NCI-H1092 treated with DMSO at 0.1 percent for 48 hours (cell line): ENCODE results near the gene BANF2.
"Not testable (repeated sequence)": the region's sequence is repeated elsewhere in the genome, so short reads cannot be mapped to it uniquely, and the experiment has no call there.

Source experiments
- DNase-seq: peaks from one replicate; lab custom pipeline; 2025; lab: John Stamatoyannopoulos, UW

The BANF2 gene

GRCh38 chr20:17699931-17700351 is at the start of gene BANF2:
Gene BANF2, plus strand, starts transcription at chr20:17699966. Its CDS starts 25,060 bp downstream, at chr20:17725026.
- DNase-seq, result no peak

- DNase-seq, result no peak
Measured at GRCh38 chr20:17650301-17651128, 49.3 kb upstream of the BANF2 start.

GRCh38 chr20:17651129-17651759 is 48.5 kb upstream of the BANF2 start:
- DNase-seq, result no peak

- DNase-seq, result no peak
Measured at GRCh38 chr20:17651760-17652388, 47.9 kb upstream of the BANF2 start.

- DNase-seq, result no peak
Measured at GRCh38 chr20:17652411-17652810, 47.4 kb upstream of the BANF2 start.

- DNase-seq, result no peak
Measured at GRCh38 chr20:17653835-17654648, 45.7 kb upstream of the BANF2 start.

- no peak for DNase-seq
Measured at GRCh38 chr20:17654649-17655285, 45.0 kb upstream of the BANF2 start.

- DNase-seq, result no peak
Measured at GRCh38 chr20:17655286-17655651, 44.5 kb upstream of the BANF2 start.

- DNase-seq, result no peak
Measured at GRCh38 chr20:17655865-17656479, 43.8 kb upstream of the BANF2 start.

- no peak for DNase-seq
Measured at GRCh38 chr20:17657079-17657825, 42.5 kb upstream of the BANF2 start.

GRCh38 chr20:17657898-17658647 is 41.7 kb upstream of the BANF2 start:
- DNase-seq, result no peak

GRCh38 chr20:17658648-17658993 is 41.1 kb upstream of the BANF2 start:
- no peak for DNase-seq

GRCh38 chr20:17659344-17659743 is 40.4 kb upstream of the BANF2 start:
- not testable (repeated sequence) for DNase-seq

GRCh38 chr20:17659801-17660200 is 40.0 kb upstream of the BANF2 start:
- DNase-seq, result no peak

GRCh38 chr20:17660667-17661066 is 39.1 kb upstream of the BANF2 start:
- DNase-seq, result no peak

GRCh38 chr20:17661121-17661744 is 38.5 kb upstream of the BANF2 start:
- DNase-seq, result no peak

GRCh38 chr20:17662333-17663039 is 37.3 kb upstream of the BANF2 start:
- no peak for DNase-seq

GRCh38 chr20:17663040-17663399 is 36.7 kb upstream of the BANF2 start:
- no peak for DNase-seq

- DNase-seq, result no peak
Measured at GRCh38 chr20:17663486-17663885, 36.3 kb upstream of the BANF2 start.
